PC-9 (cell line): ENCODE results near the gene EGFL6. TPM values are rescaled to one million over a fixed set of nuclear protein-coding genes. Genes with fewer than 3 reads are reported as not detected.

ENCODE experiments used
- BruUV-seq: library from RNA; stranded (reverse); fragments of 400-500 nt; replicated peaks from 2 replicates; lab custom pipeline; 2021; lab: Mats Ljungman, UMichigan
- CTCF ChIA-PET: fragments of 300-600 bp; sonication (Branson Sonifier 250); formaldehyde crosslinking; loops from one replicate; lab custom pipeline; 2022; ENCODE audit warnings: antibody characterized with exemption; lab: Charles Lee
- POLR2A ChIA-PET: fragments of 300-600 bp; sonication (Branson Sonifier 250); formaldehyde crosslinking; loops from one replicate; lab custom pipeline; 2022; ENCODE audit warnings: antibody characterized with exemption; ENCODE audit not compliant: unreplicated experiment; lab: Charles Lee
- DNase-seq, 2 experiments: peaks; one replicate each; pipeline versions ENCODE4 v3.0.0 to v3.0.0-alpha.2; 2015 to 2022; ENCODE audit warnings: mixed read lengths in 1 of 2
- H2AFZ ChIP-seq: fragments of 200-600 bp; sonication (generic); 2 replicates; pipeline ENCODE4 v1.8.1; 2017; ENCODE audit warnings: antibody characterized with exemption
- H3F3A ChIP-seq: fragments of 200-600 bp; sonication (generic); 2 replicates; pipeline ENCODE4 v1.8.1; 2017; ENCODE audit warnings: antibody characterized with exemption, mild to moderate bottlenecking, low read depth; ENCODE audit not compliant: insufficient read depth
- H3K27ac ChIP-seq: fragments of 200-600 bp; sonication (generic); 2 replicates; pipeline ENCODE4 v1.6.1; 2016; ENCODE audit warnings: mixed run types
- H3K27me3 ChIP-seq: fragments of 200-600 bp; sonication (generic); 2 replicates; pipeline ENCODE4 v1.6.1; 2016; ENCODE audit warnings: low read depth, mixed run types; ENCODE audit not compliant: insufficient read depth
- H3K36me3 ChIP-seq: fragments of 200-600 bp; sonication (generic); 2 replicates; pipeline ENCODE4 v1.6.1; 2016; ENCODE audit warnings: low read depth, mixed run types
- H3K4me1 ChIP-seq: fragments of 200-600 bp; sonication (generic); replicated peaks from 2 replicates; pipeline ENCODE4 v1.6.1; 2016; ENCODE audit warnings: mixed run types; ENCODE audit not compliant: insufficient read depth
- H3K4me2 ChIP-seq: fragments of 200-600 bp; sonication (generic); 2 replicates; pipeline ENCODE4 v1.6.1; 2017; ENCODE audit warnings: mixed run types
- H3K4me3 ChIP-seq: fragments of 200-600 bp; sonication (generic); 2 replicates; pipeline ENCODE4 v1.6.1; 2016; ENCODE audit warnings: mixed run types
- H3K79me2 ChIP-seq: fragments of 200-600 bp; sonication (generic); 2 replicates; pipeline ENCODE4 v1.6.1; 2017; ENCODE audit warnings: low read depth, mixed run types
- H3K9me2 ChIP-seq: fragments of 200-600 bp; sonication (generic); 2 replicates; pipeline ENCODE4 v1.8.1; 2017; ENCODE audit warnings: mild to moderate bottlenecking; ENCODE audit not compliant: insufficient read depth
- H3K9me3 ChIP-seq: fragments of 200-600 bp; sonication (generic); 2 replicates; pipeline ENCODE4 v1.8.1; 2016; ENCODE audit warnings: low read depth; ENCODE audit not compliant: insufficient read depth
- H4K20me1 ChIP-seq: fragments of 200-600 bp; sonication (generic); 2 replicates; pipeline ENCODE4 v1.8.1; 2017; ENCODE audit not compliant: insufficient read depth
- CTCF ChIP-seq: fragments of 200-600 bp; sonication (generic); conservative IDR thresholded peaks from 2 replicates; pipeline ENCODE4 v1.6.1; 2017; ENCODE audit warnings: mixed run types, antibody characterized with exemption, mild to moderate bottlenecking, moderate library complexity
- EZH2 ChIP-seq: fragments of 200-600 bp; sonication (generic); IDR thresholded peaks from 2 replicates; pipeline ENCODE4 v1.8.0; 2017; ENCODE audit warnings: antibody characterized with exemption, low read depth
- intact Hi-C: fragments of 100-400 bp; cut with micrococcal nuclease; formaldehyde crosslinking; loops from one replicate; pipeline ENCODE4 v1.10.0; 2022; ENCODE audit not compliant: unreplicated experiment
- total RNA-seq: library from RNA; stranded (reverse); gene quantifications from 2 replicates; pipeline ENCODE4 v1.2.3, GENCODE V29; 2021

Gene EGFL6
- total RNA-seq, 1 experiment from 2014 or later, result not detected

DNA sequence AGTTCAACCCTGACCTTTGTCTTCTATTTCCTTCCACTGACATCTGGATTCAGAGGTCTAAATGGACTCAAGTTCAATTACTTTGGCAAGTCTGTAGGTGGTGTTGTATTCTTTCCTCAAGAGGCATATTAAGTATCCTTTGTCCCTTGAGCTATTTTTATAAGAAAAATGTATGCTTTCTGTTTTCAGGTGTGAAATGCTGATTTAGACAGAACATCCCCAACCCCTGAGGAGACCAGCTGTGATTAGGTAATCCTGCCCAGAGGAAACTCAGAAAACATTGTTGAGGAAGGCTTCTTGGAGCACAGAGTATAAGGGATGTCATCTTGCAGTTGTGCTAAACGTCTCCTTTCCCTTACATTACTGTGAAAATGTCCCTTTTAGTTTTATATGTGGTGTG, 46.6 kb upstream of the EGFL6 start:
- Histone ChIP-seq H3K4me1 (peaks cover 12% of the 10 kb centered on the region), H3K27me3 (no peaks in the 10 kb centered on the region), H3K79me2 (no peaks in the 10 kb centered on the region), H3K27ac (no peak overlapping the region), H3K9me3 (no peaks in the 10 kb centered on the region), H3F3A (no peaks in the 10 kb centered on the region), H4K20me1 (no peaks in the 10 kb centered on the region), H3K4me2 (no peak overlapping the region), H2AFZ (no peak overlapping the region), H3K36me3 (no peaks in the 10 kb centered on the region), H3K4me3 (no peak overlapping the region), H3K9me2 (no peaks in the 10 kb centered on the region)
- DNase-seq, result no peak
- ChIA-PET POLR2A (no interaction called here), CTCF (no interaction called here)
- TF ChIP-seq EZH2, result no peak
- TF ChIP-seq CTCF, result no peak
- intact Hi-C loops, result no loop called here
- BruUV-seq, result no TSS peak

GRCh38 chrX:13533726-13534125, 35.7 kb upstream of the EGFL6 start:
- H3K9me3 ChIP-seq, result no peaks in the 10 kb centered on the region
- H3K4me2 ChIP-seq, result no peak overlapping the region
- TF ChIP-seq CTCF, result no peak
- TF ChIP-seq EZH2, result no peak
- H3K79me2 ChIP-seq, result no peaks in the 10 kb centered on the region
- intact Hi-C loops, result no loop called here
- CTCF ChIA-PET, result no interaction called here
- no peak overlapping the region for H3K4me3 ChIP-seq
- no peak overlapping the region for H2AFZ ChIP-seq
- DNase-seq, result no peak
- no peaks in the 10 kb centered on the region for H3F3A ChIP-seq
- H3K27me3 ChIP-seq, result no peaks in the 10 kb centered on the region
- POLR2A ChIA-PET, result no interaction called here
- H4K20me1 ChIP-seq, result no peaks in the 10 kb centered on the region
- no TSS peak for BruUV-seq
- no peaks in the 10 kb centered on the region for H3K4me1 ChIP-seq
- no peaks in the 10 kb centered on the region for H3K9me2 ChIP-seq
- H3K36me3 ChIP-seq, result no peaks in the 10 kb centered on the region
- no peak overlapping the region for H3K27ac ChIP-seq

DNA sequence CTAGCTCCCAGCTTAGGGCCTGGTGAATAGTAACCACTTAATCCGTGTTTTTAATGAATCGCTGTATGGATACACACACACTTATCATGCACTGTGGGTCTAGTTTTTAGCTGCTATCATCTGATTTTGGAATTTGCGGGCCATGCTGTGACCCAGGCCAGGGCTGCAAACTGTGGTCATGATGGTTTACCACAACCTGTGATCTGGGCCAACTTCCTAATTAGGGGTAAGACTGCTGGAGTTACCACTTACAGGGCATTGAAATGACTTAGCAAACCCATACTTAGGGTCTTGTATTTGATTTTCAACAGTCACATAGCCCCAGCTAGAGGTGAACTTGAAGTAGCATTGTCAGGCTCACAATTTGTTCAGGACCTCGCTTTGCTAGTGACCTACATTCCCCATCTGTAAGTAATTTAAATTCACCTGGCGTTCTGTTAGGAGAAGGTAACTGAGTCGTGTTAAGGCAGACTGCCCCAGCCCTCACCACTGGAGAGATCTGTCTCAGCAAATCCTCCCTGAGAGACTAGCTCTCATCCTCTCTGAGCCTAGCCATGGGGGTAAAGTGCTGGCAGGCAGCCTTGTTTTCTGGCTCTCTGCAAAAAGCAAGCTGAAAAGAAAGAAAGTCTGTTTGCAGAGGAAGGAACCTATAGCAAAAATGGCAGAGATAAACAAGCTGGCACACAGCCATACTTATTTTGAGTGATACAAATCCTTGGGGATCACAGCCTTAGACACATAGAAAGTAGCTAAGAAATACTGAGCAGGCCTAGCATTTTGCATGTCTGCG, 33.8 kb upstream of the EGFL6 start:
- no peaks in the 10 kb centered on the region for H3F3A ChIP-seq
- H3K9me2 ChIP-seq, result no peaks in the 10 kb centered on the region
- DNase-seq, result no peak
- no peaks in the 10 kb centered on the region for H3K79me2 ChIP-seq
- TF ChIP-seq EZH2 (no peak), CTCF (no peak)
- no peak overlapping the region for H3K4me2 ChIP-seq
- no peaks in the 10 kb centered on the region for H3K36me3 ChIP-seq
- H3K9me3 ChIP-seq, result no peaks in the 10 kb centered on the region
- intact Hi-C loops, result no loop called here
- H2AFZ ChIP-seq, result no peak overlapping the region
- no TSS peak for BruUV-seq
- no peaks in the 10 kb centered on the region for H3K4me1 ChIP-seq
- ChIA-PET CTCF (no interaction called here), POLR2A (no interaction called here)
- no peak overlapping the region for H3K4me3 ChIP-seq
- H4K20me1 ChIP-seq, result no peaks in the 10 kb centered on the region
- H3K27ac ChIP-seq, result no peak overlapping the region
- H3K27me3 ChIP-seq, result no peaks in the 10 kb centered on the region
